ENCODE data around the gene HAUS3.
A peak's percentile ranks its signal among the peaks of the same experiment; 100 is the strongest.

Gene HAUS3, protein sequence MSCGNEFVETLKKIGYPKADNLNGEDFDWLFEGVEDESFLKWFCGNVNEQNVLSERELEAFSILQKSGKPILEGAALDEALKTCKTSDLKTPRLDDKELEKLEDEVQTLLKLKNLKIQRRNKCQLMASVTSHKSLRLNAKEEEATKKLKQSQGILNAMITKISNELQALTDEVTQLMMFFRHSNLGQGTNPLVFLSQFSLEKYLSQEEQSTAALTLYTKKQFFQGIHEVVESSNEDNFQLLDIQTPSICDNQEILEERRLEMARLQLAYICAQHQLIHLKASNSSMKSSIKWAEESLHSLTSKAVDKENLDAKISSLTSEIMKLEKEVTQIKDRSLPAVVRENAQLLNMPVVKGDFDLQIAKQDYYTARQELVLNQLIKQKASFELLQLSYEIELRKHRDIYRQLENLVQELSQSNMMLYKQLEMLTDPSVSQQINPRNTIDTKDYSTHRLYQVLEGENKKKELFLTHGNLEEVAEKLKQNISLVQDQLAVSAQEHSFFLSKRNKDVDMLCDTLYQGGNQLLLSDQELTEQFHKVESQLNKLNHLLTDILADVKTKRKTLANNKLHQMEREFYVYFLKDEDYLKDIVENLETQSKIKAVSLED

DNA sequence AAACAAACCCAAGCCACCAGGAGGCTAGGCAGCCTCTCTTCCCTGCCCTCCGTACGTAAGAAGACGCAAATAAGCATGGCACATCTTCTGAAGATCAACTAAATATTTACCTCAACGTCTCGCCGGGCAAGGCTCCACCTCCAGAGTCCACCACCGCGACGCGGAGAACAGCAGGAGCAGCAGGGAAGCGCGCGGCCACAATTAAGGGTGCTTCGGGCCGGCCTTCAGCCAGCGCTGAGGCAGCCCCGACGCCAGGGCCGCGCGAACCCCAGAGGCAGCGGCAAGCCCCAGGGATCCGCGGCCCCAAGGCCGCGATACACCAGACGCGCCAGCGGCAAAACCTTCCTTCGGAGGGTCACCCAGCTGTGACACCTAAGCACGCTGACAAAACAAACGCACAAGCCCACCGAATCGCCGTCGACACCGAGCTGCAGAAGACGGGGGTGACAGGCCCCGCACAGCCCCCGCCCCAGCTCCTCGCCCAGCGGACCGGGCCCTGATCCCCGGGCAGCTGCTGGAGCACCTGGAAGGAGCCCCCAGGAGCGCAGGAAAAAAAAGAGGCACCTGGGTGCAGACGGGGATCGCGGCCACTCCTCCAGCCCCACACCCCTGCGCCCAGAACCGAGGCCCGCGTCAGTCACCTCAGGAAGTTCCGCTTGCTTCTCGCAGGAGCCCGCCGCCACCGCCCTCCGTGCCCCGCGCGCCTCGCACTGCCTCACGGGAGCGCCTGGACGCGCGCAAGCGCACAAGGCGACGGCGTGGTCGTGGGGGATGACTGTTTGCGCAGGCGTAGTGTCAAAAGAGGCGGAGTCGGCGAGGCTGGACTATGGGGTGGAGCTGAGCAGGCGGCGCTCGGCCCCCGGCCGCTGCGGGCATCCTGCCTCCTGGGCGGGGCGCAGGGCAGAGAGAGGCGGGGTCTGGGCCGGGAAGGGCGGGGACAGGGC lies at the start of gene HAUS3, which contains the start of gene POLN:
TSS of gene HAUS3 (minus strand) at position 712 of the 944 bp plus-strand sequence. CDS start 1,175 bp downstream, outside the sequence.
TSS of gene POLN (minus strand) at position 712 of the 944 bp plus-strand sequence. CDS start 12,890 bp downstream, outside the sequence.
- peaks cover 31% of the 10 kb centered on the region for H3K36me3 ChIP-seq (ENCODE audit: insufficient read depth, insufficient read length, low read length)
- H3K4me3 ChIP-seq (ENCODE audit: insufficient read length, low read depth), result peak within 1 kb of the TSS; percentile 83
- DNase-seq (ENCODE audit: low read depth, low spot score), result peak; percentile 97
- peak within 1 kb of the TSS; percentile 81 for H3K9ac ChIP-seq (ENCODE audit: insufficient read length, low read depth)
- no peaks in the 10 kb centered on the region for H3K4me1 ChIP-seq (ENCODE audit: insufficient read depth, insufficient read length)
- TF ChIP-seq YY1 (IDR thresholded peaks at IDR 0.05; ENCODE audit: insufficient read depth, insufficient read length) (no peak), SUZ12 (IDR thresholded peaks at IDR 0.05; ENCODE audit: extremely low read depth, insufficient read depth, insufficient read length) (no peak), ZNF274 (IDR thresholded peaks at IDR 0.05; ENCODE audit: low read depth, low read length) (no peak)
- H3K9me3 ChIP-seq (ENCODE audit: insufficient read depth, low read length), result peaks cover 31% of the 10 kb centered on the region; the same call in 1 of the 2 replicates
- H3K27me3 ChIP-seq (ENCODE audit: insufficient read depth, insufficient read length), result no peaks in the 10 kb centered on the region

DNA sequence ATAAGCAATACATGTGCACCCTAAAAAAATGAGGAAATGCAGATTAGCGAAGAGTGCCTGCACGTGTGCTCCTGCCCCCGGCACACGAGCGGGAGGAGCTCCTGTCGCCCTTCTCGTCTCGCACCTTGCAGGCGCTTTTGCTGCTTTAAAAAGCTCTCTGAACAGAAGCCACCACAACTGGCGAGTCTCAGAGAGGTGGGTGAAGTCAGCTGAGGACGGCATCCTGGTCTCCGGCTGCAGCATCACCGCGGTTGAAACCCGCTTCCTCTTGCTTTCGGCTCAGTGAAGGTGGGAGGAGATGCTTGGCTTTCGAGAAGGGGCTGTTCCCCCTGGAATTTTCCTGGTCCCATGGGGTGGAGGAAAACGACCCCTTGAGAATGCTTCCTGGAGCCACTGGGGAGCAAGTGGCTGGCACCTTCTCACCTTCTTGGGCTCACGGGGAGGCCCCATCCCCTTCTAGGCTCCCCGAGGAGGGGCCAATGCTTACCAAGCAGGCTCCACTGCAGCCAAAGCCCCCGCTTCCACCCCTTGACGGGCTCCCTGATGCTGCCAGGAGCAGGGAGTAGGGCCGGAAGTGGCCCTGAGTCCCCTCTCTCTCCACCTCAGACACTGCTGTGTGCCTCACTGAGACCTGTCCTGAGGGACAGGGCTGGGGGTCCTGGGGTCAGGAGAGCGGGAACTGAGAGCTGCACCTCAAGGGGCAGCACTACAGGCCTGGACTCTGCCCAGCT lies 49.2 kb upstream of the HAUS3 start:
- Histone ChIP-seq H3K36me3 (ENCODE audit: insufficient read depth, insufficient read length, low read length) (no peaks in the 10 kb centered on the region), H3K4me1 (ENCODE audit: insufficient read depth, insufficient read length) (peaks cover 7% of the 10 kb centered on the region), H3K4me3 (ENCODE audit: insufficient read length, low read depth) (no peak overlapping the region), H3K27me3 (ENCODE audit: insufficient read depth, insufficient read length) (no peaks in the 10 kb centered on the region), H3K9ac (ENCODE audit: insufficient read length, low read depth) (no peak overlapping the region), H3K9me3 (ENCODE audit: insufficient read depth, low read length) (peaks cover 8% of the 10 kb centered on the region)
- TF ChIP-seq YY1 (IDR thresholded peaks at IDR 0.05; ENCODE audit: insufficient read depth, insufficient read length) (no peak), ZNF274 (IDR thresholded peaks at IDR 0.05; ENCODE audit: low read depth, low read length) (no peak)
- no peak for DNase-seq (ENCODE audit: low read depth, low spot score)

DNA sequence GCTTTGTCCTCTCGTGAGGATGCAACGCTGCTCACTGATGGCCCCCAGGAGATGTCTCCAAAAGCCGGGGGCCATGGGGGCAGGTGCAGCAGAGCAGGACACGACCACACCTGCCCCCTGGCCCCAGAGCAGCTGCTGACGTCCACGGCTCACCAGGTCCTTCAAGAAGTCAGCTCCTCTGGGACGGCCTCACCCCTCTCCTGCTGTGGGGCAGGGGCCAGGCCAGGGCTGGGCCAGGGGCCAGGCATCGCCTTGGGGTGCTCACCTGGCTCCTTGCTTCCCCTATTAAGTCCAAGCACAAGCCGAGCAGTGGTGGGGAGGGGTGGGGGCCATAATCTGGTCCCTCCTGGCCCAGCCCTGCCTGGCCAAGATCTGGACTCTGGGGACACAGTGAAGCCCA lies 48.6 kb upstream of the HAUS3 start:
- Histone ChIP-seq H3K36me3 (ENCODE audit: insufficient read depth, insufficient read length, low read length) (no peaks in the 10 kb centered on the region), H3K4me3 (ENCODE audit: insufficient read length, low read depth) (no peak overlapping the region), H3K27me3 (ENCODE audit: insufficient read depth, insufficient read length) (no peaks in the 10 kb centered on the region), H3K9ac (ENCODE audit: insufficient read length, low read depth) (no peak overlapping the region), H3K9me3 (ENCODE audit: insufficient read depth, low read length) (peaks cover 8% of the 10 kb centered on the region), H3K4me1 (ENCODE audit: insufficient read depth, insufficient read length) (peaks cover 12% of the 10 kb centered on the region)
- DNase-seq (ENCODE audit: low read depth, low spot score), result no peak
- TF ChIP-seq SUZ12 (IDR thresholded peaks at IDR 0.05; ENCODE audit: extremely low read depth, insufficient read depth, insufficient read length) (no peak), ZNF274 (IDR thresholded peaks at IDR 0.05; ENCODE audit: low read depth, low read length) (no peak), YY1 (IDR thresholded peaks at IDR 0.05; ENCODE audit: insufficient read depth, insufficient read length) (no peak)

DNA sequence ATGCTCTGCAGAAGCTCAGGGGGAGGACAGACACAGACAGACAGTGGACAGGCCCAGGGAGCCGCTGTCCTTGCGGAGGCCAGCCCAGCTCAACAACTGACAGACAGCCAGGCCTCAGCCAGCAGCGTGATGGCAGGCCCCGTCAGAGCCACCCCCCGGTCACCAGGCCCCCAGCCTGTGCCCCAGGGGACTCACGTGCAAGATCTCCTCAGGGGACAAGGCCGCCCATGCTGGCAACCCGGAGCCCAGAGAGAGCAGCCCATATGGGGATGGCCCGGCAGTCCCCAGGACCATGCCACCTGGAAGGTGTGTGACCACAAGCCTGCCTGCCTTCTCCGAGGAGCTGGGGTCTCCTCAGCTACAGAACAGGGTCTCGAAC lies 48.0 kb upstream of the HAUS3 start:
- Histone ChIP-seq H3K9ac (ENCODE audit: insufficient read length, low read depth) (no peak overlapping the region), H3K9me3 (ENCODE audit: insufficient read depth, low read length) (peaks cover 8% of the 10 kb centered on the region), H3K4me3 (ENCODE audit: insufficient read length, low read depth) (no peak overlapping the region), H3K27me3 (ENCODE audit: insufficient read depth, insufficient read length) (no peaks in the 10 kb centered on the region), H3K36me3 (ENCODE audit: insufficient read depth, insufficient read length, low read length) (no peaks in the 10 kb centered on the region), H3K4me1 (ENCODE audit: insufficient read depth, insufficient read length) (peaks cover 12% of the 10 kb centered on the region)
- no peak for TF ChIP-seq SUZ12 (IDR thresholded peaks at IDR 0.05; ENCODE audit: extremely low read depth, insufficient read depth, insufficient read length)
- TF ChIP-seq ZNF274 (IDR thresholded peaks at IDR 0.05; ENCODE audit: low read depth, low read length), result no peak
- no peak for TF ChIP-seq YY1 (IDR thresholded peaks at IDR 0.05; ENCODE audit: insufficient read depth, insufficient read length)
- no peak for DNase-seq (ENCODE audit: low read depth, low spot score)

DNA sequence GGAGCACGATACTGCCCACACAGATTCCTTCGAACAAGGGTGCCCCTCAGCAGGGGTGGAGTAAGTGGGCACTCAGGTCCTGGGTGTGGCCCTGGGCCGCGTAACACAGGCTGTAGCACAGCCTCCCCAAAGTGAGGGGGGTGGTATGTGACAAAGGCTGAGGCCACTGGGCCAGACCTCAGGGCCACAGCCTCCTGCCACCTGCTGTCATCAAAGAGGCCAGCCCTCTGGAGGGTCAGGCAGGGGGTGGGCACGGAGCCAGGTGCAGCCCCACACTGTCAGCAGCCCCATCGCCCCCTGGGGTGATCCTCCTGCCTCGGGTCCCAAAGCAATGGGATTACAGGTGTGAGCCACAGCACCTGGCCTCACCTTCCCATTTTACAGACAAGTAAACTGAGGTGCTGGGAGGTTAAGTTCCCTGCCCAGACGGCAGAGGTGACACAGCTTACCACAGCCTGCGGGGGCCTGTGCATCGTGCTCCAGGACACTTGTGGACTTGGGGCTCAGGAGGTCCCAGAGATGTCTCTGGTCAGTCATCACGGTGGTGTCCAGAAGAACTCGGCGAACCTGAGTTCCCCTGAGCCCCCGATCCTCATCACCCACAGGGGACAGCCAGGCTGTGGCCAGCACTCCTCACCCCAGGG lies 47.5 kb upstream of the HAUS3 start:
- no peak overlapping the region for H3K4me3 ChIP-seq (ENCODE audit: insufficient read length, low read depth)
- no peaks in the 10 kb centered on the region for H3K36me3 ChIP-seq (ENCODE audit: insufficient read depth, insufficient read length, low read length)
- H3K9me3 ChIP-seq (ENCODE audit: insufficient read depth, low read length), result peaks cover 8% of the 10 kb centered on the region
- no peaks in the 10 kb centered on the region for H3K27me3 ChIP-seq (ENCODE audit: insufficient read depth, insufficient read length)
- TF ChIP-seq ZNF274 (IDR thresholded peaks at IDR 0.05; ENCODE audit: low read depth, low read length), result no peak
- TF ChIP-seq SUZ12 (IDR thresholded peaks at IDR 0.05; ENCODE audit: extremely low read depth, insufficient read depth, insufficient read length), result no peak
- no peak for TF ChIP-seq YY1 (IDR thresholded peaks at IDR 0.05; ENCODE audit: insufficient read depth, insufficient read length)
- H3K9ac ChIP-seq (ENCODE audit: insufficient read length, low read depth), result no peak overlapping the region
- peaks cover 12% of the 10 kb centered on the region for H3K4me1 ChIP-seq (ENCODE audit: insufficient read depth, insufficient read length)
- no peak for DNase-seq (ENCODE audit: low read depth, low spot score)

DNA sequence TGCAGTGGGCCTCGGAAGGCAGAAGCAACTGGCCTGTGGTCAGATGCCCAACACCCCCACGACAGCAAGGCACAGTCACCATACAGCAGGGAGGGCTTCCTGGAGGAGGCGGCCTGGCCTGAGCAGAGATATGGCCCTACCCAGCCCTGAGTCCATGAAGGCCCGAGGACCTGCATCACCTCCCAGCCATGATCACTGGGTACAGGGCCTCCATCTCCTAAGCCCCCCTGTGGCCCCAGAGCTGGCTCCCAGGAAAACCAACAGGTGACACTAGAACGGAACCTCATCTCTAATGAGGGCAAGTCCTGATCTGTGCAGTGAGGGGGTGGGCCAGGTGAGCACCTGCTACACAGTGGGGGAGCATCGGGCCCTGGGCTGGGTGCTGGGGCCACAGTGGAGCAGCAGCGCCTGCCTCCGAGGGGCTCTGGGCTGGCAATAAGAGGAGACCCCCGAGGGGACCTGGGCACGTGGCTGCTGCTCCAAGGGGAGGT lies 46.2 kb upstream of the HAUS3 start:
- Histone ChIP-seq H3K27me3 (ENCODE audit: insufficient read depth, insufficient read length) (no peaks in the 10 kb centered on the region), H3K36me3 (ENCODE audit: insufficient read depth, insufficient read length, low read length) (no peaks in the 10 kb centered on the region), H3K4me1 (ENCODE audit: insufficient read depth, insufficient read length) (peaks cover 12% of the 10 kb centered on the region), H3K9me3 (ENCODE audit: insufficient read depth, low read length) (no peaks in the 10 kb centered on the region), H3K4me3 (ENCODE audit: insufficient read length, low read depth) (no peak overlapping the region), H3K9ac (ENCODE audit: insufficient read length, low read depth) (no peak overlapping the region)
- TF ChIP-seq ZNF274 (IDR thresholded peaks at IDR 0.05; ENCODE audit: low read depth, low read length) (no peak), SUZ12 (IDR thresholded peaks at IDR 0.05; ENCODE audit: extremely low read depth, insufficient read depth, insufficient read length) (no peak), YY1 (IDR thresholded peaks at IDR 0.05; ENCODE audit: insufficient read depth, insufficient read length) (no peak)
- no peak for DNase-seq (ENCODE audit: low read depth, low spot score)

All from NT2/D1 (cell line).